Skin of body (tissue), 3 donors: ENCODE measurements around the gene HDAC3. TPM values are rescaled to one million over a fixed set of nuclear protein-coding genes. Genes with fewer than 3 reads are reported as not detected.

Source experiments
- DNase-seq: peaks from one replicate; lab custom pipeline; 2025; lab: John Stamatoyannopoulos, UW
- small RNA-seq: library from RNA; depleted of rRNA; stranded (forward); fragments of <200 nt; gene quantifications from one replicate; pipeline ENCODE3, GENCODE V24; 2014; ENCODE audit warnings: low replicate concordance
- total RNA-seq: library from RNA; depleted of rRNA; stranded (reverse); fragments of >200 nt; gene quantifications from one replicate; pipeline ENCODE4 v1.2.3, GENCODE V29; 2014

HDAC3 gene
- total RNA-seq, 1 donor from 2014 or later, result 60.5 TPM

DNA sequence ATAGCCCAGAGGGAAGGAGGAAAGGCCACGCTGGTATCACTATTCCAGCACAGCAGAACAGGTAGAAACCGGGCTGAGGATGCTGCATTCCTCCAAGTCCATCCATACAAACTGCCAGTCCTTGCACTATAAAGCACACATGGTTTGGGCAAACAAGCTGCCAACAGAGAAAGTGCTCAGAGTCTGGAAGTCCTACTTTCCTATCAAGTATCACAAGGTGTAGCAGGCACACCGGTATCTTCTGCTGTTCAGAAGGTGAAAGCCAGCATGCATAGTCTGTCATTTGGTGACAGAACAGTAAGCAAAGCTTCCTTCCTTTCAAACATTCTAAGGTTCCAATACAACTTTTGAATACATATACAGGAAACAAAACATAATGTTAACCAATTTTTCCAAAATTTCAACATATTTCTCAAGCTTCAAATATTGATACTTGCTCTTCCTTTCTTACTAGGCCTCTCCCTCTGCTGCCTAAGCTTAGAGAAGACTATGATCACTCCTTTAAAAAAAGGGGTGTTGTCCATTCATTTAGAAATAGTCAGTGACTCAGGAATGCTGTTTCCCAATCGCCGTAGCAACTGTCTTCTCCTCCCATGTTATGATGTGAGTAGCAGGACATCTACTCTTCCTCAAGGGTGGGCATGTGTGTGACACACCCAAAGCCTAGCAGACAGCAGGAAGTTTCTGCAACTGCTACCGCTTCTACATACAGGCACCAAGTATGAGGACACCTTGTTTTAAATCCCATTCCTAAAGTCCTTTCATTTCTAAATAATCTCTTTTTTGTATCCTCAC lies 32.5 kb downstream of the HDAC3 start:
- DNase-seq, result peak; percentile 77

DNA sequence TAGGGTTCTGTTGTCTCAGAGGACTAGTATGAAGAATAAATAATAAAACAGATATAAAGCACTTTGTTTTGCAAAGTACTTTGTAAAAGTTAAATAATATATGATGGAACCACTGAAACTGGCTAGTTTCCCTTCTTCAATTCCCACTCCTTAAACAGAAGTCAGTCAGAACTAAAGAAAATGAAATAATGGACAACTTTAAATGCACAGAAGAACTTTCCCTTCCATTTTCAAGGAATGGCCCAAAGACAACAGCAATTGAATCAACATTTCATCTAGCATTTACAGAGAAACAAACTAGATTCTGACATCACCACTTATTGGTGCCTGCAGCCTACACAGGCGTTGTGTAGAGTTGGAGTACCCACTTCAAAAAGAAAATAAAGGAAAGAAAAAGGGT lies 34.0 kb downstream of the HDAC3 start:
- no peak for DNase-seq

DNA sequence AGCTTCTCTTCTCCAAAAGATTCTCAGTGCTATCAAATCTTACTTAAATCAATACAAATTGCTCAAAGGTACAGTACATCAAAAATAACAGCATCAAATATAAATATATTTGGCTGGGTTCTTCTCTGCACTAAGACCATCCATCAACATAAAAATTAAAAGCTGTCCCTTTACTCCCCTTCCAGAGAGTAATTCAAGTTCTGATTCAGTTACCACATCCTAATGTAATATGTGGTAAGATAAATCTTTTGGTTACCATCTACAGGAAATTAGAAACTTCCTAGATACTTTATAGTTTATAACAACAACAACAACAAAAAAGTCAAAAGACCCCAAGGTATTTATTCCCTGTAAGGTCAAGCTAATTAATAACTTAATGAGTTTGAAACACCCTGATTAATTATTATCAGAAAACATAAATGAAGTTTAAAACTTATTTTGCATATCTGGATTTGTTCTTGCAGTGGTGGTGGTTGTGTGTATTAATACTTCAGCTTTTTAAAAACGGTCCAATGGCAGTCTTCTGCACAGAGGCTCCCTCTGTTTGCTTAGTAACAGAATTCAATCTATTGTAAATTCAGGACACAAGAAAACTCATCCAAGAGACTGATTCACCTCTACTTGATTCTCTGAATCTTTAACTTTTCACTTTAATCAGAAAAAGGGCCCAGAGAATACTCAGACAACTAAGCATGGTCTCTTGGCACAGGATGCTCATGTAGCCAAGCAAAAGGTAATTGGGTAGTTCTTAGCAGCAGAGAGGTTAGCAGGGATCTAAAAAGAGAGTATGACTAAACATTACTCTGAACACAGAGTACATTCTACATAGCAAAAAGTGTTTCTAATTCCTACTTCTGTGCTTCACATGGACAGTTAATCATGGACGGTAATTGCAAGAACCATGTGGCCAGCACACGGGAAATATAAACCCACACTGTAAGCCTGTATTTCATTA lies 38.0 kb downstream of the HDAC3 start:
- no peak for DNase-seq

DNA sequence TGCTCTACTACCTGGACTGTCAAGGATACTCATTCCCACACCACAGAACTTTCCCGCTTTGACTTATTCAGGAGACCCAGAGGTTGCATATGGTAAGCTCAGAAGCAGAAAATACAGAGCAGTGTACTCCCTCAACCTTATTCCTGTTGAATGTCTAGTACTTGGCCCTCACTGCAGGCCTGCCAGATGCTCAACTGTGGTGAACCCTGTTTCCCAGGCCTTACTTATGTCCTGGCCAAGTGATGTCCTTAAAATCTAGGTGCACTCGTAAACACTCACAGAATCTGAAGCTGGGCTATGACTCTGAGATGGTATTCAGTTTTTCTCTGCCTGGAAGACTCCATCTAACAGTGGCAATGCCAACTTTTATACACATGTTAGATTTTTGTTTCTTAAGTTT lies 38.8 kb downstream of the HDAC3 start:
- no peak for DNase-seq

DNA sequence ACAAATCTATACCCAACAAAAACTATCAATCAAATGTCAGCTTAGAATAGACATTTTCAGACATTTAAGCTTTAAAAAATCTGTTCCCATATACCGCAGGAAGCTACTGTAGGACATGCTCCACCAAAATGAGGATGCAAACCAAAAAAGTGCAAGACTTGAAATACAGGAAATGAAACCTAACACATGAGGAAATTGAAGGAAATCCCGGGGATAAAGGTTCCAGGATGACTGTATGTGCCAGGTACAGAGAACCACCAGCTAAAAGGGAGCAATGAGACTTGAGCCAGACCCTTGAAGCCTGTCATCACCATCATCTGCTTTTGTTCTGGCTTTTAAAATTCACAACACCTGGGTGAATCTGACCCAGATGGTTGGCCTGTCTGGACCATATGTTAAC lies 39.3 kb downstream of the HDAC3 start:
- DNase-seq, result no peak

- DNase-seq, result no peak
Observed at GRCh38 chr5:141596867-141597266, 39.8 kb downstream of the HDAC3 start.

- no peak for DNase-seq
Observed at GRCh38 chr5:141590127-141590526, 46.5 kb downstream of the HDAC3 start.

- DNase-seq, result no peak
Observed at GRCh38 chr5:141586246-141586645, 50.4 kb downstream of the HDAC3 start.

DNA sequence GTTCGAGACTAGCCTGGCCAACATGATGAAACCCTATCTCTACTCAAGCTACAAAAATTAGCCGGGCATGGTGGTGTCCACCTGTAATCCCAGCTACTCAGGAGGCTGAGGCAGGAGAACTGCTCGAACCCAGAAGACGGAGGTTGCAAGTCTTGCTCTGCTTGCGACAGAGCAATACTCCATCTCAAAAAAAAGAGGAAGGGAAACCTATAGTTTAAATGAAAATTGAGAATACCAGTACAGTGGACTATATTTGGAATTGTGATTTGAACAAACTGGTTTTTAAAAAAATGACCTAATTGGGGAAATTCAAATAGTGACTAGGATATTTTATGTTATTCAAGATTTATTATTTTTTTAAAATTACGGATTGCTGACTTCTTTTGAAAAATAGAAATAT lies 51.1 kb downstream of the HDAC3 start:
- DNase-seq, result no peak

GRCh38 chr5:141574122-141574510 lies 62.5 kb downstream of the HDAC3 start:
- DNase-seq, result no peak

- no peak for DNase-seq
Observed at GRCh38 chr5:141573489-141574121, 63.0 kb downstream of the HDAC3 start.

Small RNA genes within 50 kb of the gene (small RNA-seq; reads per million reads assigned to genes)
- gene RPS27AP10, result not detected

Other genes starting within 250 kb of the HDAC3 start
- 6.1 TPM for gene PCDHGB4, start 249.2 kb downstream of the HDAC3 start, total RNA-seq
- 3.3 TPM for gene PCDHGA8, start 244.2 kb downstream of the HDAC3 start, total RNA-seq
- gene PCDHGB5, start 238.9 kb downstream of the HDAC3 start, total RNA-seq, result 8.0 TPM
- gene PCDHGA9, start 234.1 kb downstream of the HDAC3 start, total RNA-seq, result 4.2 TPM
- 5.6 TPM for gene PCDHGB6, start 228.8 kb downstream of the HDAC3 start, total RNA-seq
- gene PCDHGA10, start 223.9 kb downstream of the HDAC3 start, total RNA-seq, result 4.9 TPM
- 7.6 TPM for gene PCDHGB7, start 219.2 kb downstream of the HDAC3 start, total RNA-seq
- 6.1 TPM for gene PCDHGA11, start 215.8 kb downstream of the HDAC3 start, total RNA-seq
- 3.9 TPM for gene PCDHGA12, start 206.3 kb downstream of the HDAC3 start, total RNA-seq
- 36.7 TPM for gene PCDHGC3, start 160.9 kb downstream of the HDAC3 start, total RNA-seq
- gene PCDHGC4, start 151.8 kb downstream of the HDAC3 start, total RNA-seq, result 5.3 TPM
- 2.9 TPM for gene PCDHGC5, start 147.8 kb downstream of the HDAC3 start, total RNA-seq
- gene DIAPH1, start 17.8 kb downstream of the HDAC3 start, total RNA-seq, result 23.3 TPM
- gene RELL2, start 148 bp upstream of the HDAC3 start, total RNA-seq, result 1.1 TPM
- gene FCHSD1, start 14.6 kb upstream of the HDAC3 start, total RNA-seq, result 22.4 TPM
- 5.0 TPM for gene ARAP3, start 45.4 kb upstream of the HDAC3 start, total RNA-seq
- gene PCDH1, start 241.6 kb upstream of the HDAC3 start, total RNA-seq, result 21.3 TPM